ENCODE measurements around the gene ZNF692. TPM values are rescaled to one million over a fixed set of nuclear protein-coding genes. Genes with fewer than 3 reads are reported as not detected.

The ZNF692 gene
- total and polyA plus RNA-seq, 4 donors = 7.8 to 16.3 (median 10.4) TPM

GRCh38 chr1:248822148-248823032 is 36.5 kb downstream of the ZNF692 start:
- H3K4me3 ChIP-seq (ENCODE audit: low read depth in 1 of 3, low read length in 3 of 3) = no peak overlapping the region
- H3K9me3 ChIP-seq (ENCODE audit: control insufficient read depth in 4 of 4, low read length in 3 of 4) = no peaks in the 10 kb centered on the region
- WGBS = 90% methylated on average over 15 of the region's 15 CpGs
- no peak overlapping the region for H3K9ac ChIP-seq (ENCODE audit: low read depth in 1 of 2, low read length in 2 of 2)
- TF ChIP-seq, protein P1, sequence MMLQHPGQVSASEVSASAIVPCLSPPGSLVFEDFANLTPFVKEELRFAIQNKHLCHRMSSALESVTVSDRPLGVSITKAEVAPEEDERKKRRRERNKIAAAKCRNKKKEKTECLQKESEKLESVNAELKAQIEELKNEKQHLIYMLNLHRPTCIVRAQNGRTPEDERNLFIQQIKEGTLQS (IDR thresholded peaks at IDR 0.05) = no peak
- TF ChIP-seq, protein P2, sequence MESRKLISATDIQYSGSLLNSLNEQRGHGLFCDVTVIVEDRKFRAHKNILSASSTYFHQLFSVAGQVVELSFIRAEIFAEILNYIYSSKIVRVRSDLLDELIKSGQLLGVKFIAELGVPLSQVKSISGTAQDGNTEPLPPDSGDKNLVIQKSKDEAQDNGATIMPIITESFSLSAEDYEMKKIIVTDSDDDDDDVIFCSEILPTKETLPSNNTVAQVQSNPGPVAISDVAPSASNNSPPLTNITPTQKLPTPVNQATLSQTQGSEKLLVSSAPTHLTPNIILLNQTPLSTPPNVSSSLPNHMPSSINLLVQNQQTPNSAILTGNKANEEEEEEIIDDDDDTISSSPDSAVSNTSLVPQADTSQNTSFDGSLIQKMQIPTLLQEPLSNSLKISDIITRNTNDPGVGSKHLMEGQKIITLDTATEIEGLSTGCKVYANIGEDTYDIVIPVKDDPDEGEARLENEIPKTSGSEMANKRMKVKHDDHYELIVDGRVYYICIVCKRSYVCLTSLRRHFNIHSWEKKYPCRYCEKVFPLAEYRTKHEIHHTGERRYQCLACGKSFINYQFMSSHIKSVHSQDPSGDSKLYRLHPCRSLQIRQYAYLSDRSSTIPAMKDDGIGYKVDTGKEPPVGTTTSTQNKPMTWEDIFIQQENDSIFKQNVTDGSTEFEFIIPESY (IDR thresholded peaks at IDR 0.05) = no peak
- TF ChIP-seq HNF4A (conservative IDR thresholded peaks at IDR 0.05) (no peak), NR2F2 (IDR thresholded peaks at IDR 0.05) (no peak), SP1 (IDR thresholded peaks at IDR 0.05) (no peak), GABPA (IDR thresholded peaks at IDR 0.05 in 1 of 2, conservative IDR thresholded peaks at IDR 0.05 in 1 of 2) (no peak), RAD21 (IDR thresholded peaks at IDR 0.05) (no peak), YY1 (IDR thresholded peaks at IDR 0.05) (no peak), EGR1 (IDR thresholded peaks at IDR 0.05; ENCODE audit: low read depth in 2 of 2) (no peak), TAF1 (conservative IDR thresholded peaks at IDR 0.05) (no peak), RXRA (IDR thresholded peaks at IDR 0.05) (no peak), FOXA1 (IDR thresholded peaks at IDR 0.05) (no peak), FOXA2 (IDR thresholded peaks at IDR 0.05) (no peak)
- TF ChIP-seq, protein P3, sequence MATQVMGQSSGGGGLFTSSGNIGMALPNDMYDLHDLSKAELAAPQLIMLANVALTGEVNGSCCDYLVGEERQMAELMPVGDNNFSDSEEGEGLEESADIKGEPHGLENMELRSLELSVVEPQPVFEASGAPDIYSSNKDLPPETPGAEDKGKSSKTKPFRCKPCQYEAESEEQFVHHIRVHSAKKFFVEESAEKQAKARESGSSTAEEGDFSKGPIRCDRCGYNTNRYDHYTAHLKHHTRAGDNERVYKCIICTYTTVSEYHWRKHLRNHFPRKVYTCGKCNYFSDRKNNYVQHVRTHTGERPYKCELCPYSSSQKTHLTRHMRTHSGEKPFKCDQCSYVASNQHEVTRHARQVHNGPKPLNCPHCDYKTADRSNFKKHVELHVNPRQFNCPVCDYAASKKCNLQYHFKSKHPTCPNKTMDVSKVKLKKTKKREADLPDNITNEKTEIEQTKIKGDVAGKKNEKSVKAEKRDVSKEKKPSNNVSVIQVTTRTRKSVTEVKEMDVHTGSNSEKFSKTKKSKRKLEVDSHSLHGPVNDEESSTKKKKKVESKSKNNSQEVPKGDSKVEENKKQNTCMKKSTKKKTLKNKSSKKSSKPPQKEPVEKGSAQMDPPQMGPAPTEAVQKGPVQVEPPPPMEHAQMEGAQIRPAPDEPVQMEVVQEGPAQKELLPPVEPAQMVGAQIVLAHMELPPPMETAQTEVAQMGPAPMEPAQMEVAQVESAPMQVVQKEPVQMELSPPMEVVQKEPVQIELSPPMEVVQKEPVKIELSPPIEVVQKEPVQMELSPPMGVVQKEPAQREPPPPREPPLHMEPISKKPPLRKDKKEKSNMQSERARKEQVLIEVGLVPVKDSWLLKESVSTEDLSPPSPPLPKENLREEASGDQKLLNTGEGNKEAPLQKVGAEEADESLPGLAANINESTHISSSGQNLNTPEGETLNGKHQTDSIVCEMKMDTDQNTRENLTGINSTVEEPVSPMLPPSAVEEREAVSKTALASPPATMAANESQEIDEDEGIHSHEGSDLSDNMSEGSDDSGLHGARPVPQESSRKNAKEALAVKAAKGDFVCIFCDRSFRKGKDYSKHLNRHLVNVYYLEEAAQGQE (IDR thresholded peaks at IDR 0.05) = no peak
- TF ChIP-seq, protein P4, sequence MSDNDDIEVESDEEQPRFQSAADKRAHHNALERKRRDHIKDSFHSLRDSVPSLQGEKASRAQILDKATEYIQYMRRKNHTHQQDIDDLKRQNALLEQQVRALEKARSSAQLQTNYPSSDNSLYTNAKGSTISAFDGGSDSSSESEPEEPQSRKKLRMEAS (IDR thresholded peaks at IDR 0.05) = no peak
- peak; percentile 17 for DNase-seq (ENCODE audit: low spot score)
- peaks cover 14 to 50% (median 41%) of the 10 kb centered on the region in 4 donors for H3K4me1 ChIP-seq (ENCODE audit: control insufficient read depth in 4 of 4, insufficient read depth in 4 of 4, low read length in 3 of 4)
- no peaks in the 10 kb centered on the region for H3K27me3 ChIP-seq (ENCODE audit: control insufficient read depth in 4 of 4, insufficient read depth in 4 of 4, low read length in 3 of 4)
- no peak overlapping the region for H3K27ac ChIP-seq (ENCODE audit: low read depth in 1 of 2, low read length in 2 of 2)
- H3K36me3 ChIP-seq (ENCODE audit: control insufficient read depth in 4 of 4, insufficient read depth in 3 of 4, low read depth in 1 of 4, low read length in 3 of 4) = peaks cover 2 to 10% (median 8%) of the 10 kb centered on the region in 4 donors

- no peaks in the 10 kb centered on the region for H3K27me3 ChIP-seq (ENCODE audit: control insufficient read depth in 4 of 4, insufficient read depth in 4 of 4, low read length in 3 of 4)
- peaks cover 3 to 10% (median 8%) of the 10 kb centered on the region in 4 donors for H3K36me3 ChIP-seq (ENCODE audit: control insufficient read depth in 4 of 4, insufficient read depth in 3 of 4, low read depth in 1 of 4, low read length in 3 of 4)
- peak; percentile 6 for DNase-seq (ENCODE audit: low spot score)
- peaks cover 14 to 45% (median 37%) of the 10 kb centered on the region in 4 donors for H3K4me1 ChIP-seq (ENCODE audit: control insufficient read depth in 4 of 4, insufficient read depth in 4 of 4, low read length in 3 of 4)
- WGBS = 97% methylated on average over 7 of the region's 7 CpGs
- no peak overlapping the region for H3K4me3 ChIP-seq (ENCODE audit: low read depth in 1 of 3, low read length in 3 of 3)
- H3K9ac ChIP-seq (ENCODE audit: low read depth in 1 of 2, low read length in 2 of 2) = no peak overlapping the region
- TF ChIP-seq, protein P2 (IDR thresholded peaks at IDR 0.05) = no peak
- TF ChIP-seq, protein P4 (IDR thresholded peaks at IDR 0.05) = no peak
- TF ChIP-seq RXRA (IDR thresholded peaks at IDR 0.05) = no peak
- no peak for TF ChIP-seq HNF4G (IDR thresholded peaks at IDR 0.05)
- no peak for TF ChIP-seq NR2F2 (IDR thresholded peaks at IDR 0.05)
- TF ChIP-seq, protein P5, sequence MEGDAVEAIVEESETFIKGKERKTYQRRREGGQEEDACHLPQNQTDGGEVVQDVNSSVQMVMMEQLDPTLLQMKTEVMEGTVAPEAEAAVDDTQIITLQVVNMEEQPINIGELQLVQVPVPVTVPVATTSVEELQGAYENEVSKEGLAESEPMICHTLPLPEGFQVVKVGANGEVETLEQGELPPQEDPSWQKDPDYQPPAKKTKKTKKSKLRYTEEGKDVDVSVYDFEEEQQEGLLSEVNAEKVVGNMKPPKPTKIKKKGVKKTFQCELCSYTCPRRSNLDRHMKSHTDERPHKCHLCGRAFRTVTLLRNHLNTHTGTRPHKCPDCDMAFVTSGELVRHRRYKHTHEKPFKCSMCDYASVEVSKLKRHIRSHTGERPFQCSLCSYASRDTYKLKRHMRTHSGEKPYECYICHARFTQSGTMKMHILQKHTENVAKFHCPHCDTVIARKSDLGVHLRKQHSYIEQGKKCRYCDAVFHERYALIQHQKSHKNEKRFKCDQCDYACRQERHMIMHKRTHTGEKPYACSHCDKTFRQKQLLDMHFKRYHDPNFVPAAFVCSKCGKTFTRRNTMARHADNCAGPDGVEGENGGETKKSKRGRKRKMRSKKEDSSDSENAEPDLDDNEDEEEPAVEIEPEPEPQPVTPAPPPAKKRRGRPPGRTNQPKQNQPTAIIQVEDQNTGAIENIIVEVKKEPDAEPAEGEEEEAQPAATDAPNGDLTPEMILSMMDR (IDR thresholded peaks at IDR 0.05; ENCODE audit: low read depth, low read length, missing input control) = no peak
- no peak for TF ChIP-seq JUND (IDR thresholded peaks at IDR 0.05)
- no peak for TF ChIP-seq SP1 (IDR thresholded peaks at IDR 0.05)
- no peak for TF ChIP-seq EGR1 (IDR thresholded peaks at IDR 0.05; ENCODE audit: low read depth in 2 of 2)
- no peak for TF ChIP-seq HNF4A (conservative IDR thresholded peaks at IDR 0.05)
- TF ChIP-seq FOXA2 (IDR thresholded peaks at IDR 0.05) = no peak
- no peak overlapping the region for H3K27ac ChIP-seq (ENCODE audit: low read depth in 1 of 2, low read length in 2 of 2)
- H3K9me3 ChIP-seq (ENCODE audit: control insufficient read depth in 4 of 4, low read length in 3 of 4) = no peaks in the 10 kb centered on the region
Observed at GRCh38 chr1:248821641-248822040, 37.2 kb downstream of the ZNF692 start.
